Left lung (tissue), 10 donors: ENCODE data around the gene GPR152. TPM values are rescaled to one million over a fixed set of nuclear protein-coding genes. Genes with fewer than 3 reads are reported as not detected.

Experiments
- ATAC-seq: fragments of 200-7000 bp; cut with Tn5 transposase; one replicate; pipeline ENCODE4 v1.9.1; 2020; ENCODE audit warnings: moderate library complexity
- DNase-seq, 4 donors: peaks; one replicate each; pipeline ENCODE4 v3.0.0-alpha.2; 2013 to 2020
- H3K27ac ChIP-seq, 2 donors: fragments of 200-600 bp; sonication (generic) in 1 of 2; one replicate each; pipeline versions ENCODE4 v1.5.0 to v1.8.0; 2020 to 2021
- H3K27me3 ChIP-seq, 2 donors: fragments of 200-600 bp; sonication (generic) in 1 of 2; one replicate each; pipeline versions ENCODE4 v1.5.0 to v1.8.0; 2020 to 2021
- H3K36me3 ChIP-seq, 2 donors: fragments of 200-600 bp; sonication (generic) in 1 of 2; one replicate each; pipeline versions ENCODE4 v1.5.0 to v1.8.0; 2020 to 2021
- H3K4me1 ChIP-seq, 2 donors: fragments of 200-600 bp; one replicate each; pipeline ENCODE4 v1.8.0; 2021
- H3K4me3 ChIP-seq, 2 donors: fragments of 200-600 bp; sonication (generic) in 1 of 2; one replicate each; pipeline versions ENCODE4 v1.5.0 to v1.8.0; 2020 to 2021; ENCODE audit warnings: mild to moderate bottlenecking in 1 of 2
- H3K9me3 ChIP-seq, 2 donors: fragments of 200-600 bp; sonication (generic) in 1 of 2; one replicate each; pipeline versions ENCODE4 v1.5.0 to v1.8.0; 2020 to 2021
- CTCF ChIP-seq, 2 donors: fragments of 200-600 bp; sonication (generic) in 1 of 2; IDR thresholded peaks; one replicate each; pipeline versions ENCODE4 v1.5.0 to v1.8.0; 2021; ENCODE audit warnings: antibody characterized with exemption in 2 of 2
- intact Hi-C, 2 donors: fragments of 100-400 bp; cut with DNase I; formaldehyde crosslinking; loops; one replicate each; pipeline versions ENCODE4 v1.11.2 to v1.14.2; 2022
- polyA plus RNA-seq, 6 donors: library from polyadenylated mRNA; unstranded; fragments of 120-200 nt; gene quantifications; one replicate each; pipeline ENCODE4 v1.2.1, GENCODE V29; 2013; ENCODE audit not compliant: insufficient read length in 6 of 6
- total RNA-seq, 2 donors: library from RNA; stranded (reverse); fragmentation: NEBNext Ultra II Directional; extraction: Animal tissue kit (Norgen Biotek cat#: 25700); gene quantifications; one replicate each; pipeline ENCODE4 v1.2.1, GENCODE V29; 2021
- donor health status: DM: no; HTN: yes; CAD: no.
- donor health status: DM: no; HTN: no; CAD: no.

GPR152 gene
- total and polyA plus RNA-seq, 8 donors = not detected

DNA sequence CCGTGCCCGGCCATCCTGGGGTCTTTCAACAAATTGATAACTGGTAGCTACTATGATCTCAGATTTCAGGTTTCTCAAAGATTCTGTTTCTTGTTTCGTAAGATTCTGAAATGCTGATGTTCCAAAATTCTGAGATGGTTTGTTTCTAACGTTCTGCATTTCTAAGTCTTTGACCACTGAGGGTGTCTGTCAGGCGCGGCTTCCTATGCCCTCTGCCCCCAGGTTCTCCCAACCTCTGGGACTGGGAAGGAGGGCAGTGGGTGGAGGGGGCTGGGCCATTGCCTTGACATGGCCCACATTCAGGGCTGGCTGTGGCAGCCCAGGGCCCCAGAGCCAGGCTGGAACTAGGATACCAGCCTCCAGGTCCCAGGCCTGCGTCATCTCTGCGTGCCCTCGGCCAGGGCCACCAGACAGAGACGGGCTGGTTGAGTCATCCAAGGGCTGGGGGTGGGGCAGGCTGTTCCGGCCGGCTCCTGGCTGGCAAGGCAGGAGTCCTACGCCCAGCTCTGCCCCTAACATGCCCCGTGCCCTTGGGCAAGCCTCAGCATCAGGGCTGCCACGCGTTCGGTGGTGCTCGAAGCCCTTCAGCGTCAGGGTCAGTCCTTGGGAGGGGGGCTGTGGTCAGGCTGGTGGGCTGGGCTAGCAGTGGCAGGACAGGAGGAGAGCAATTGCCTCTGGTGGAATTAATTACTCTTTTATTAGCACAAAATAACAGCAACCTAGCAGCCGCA, 11.3 kb upstream of the GPR152 start:
- DNase-seq = peak in 2 of 4 donors; percentile 84 to 91
- no peaks in the 10 kb centered on the region for H3K27me3 ChIP-seq
- peak overlapping the region; percentile 84 to 87 for H3K27ac ChIP-seq
- peak; percentile 45 for ATAC-seq
- intact Hi-C loops = no loop called here
- H3K4me1 ChIP-seq = peaks cover 10 to 44% of the 10 kb centered on the region in 2 donors
- TF ChIP-seq CTCF (IDR thresholded peaks at IDR 0.05) = no peak
- peak overlapping the region; percentile 46 to 66 for H3K4me3 ChIP-seq
- no peaks in the 10 kb centered on the region for H3K9me3 ChIP-seq
- no peaks in the 10 kb centered on the region for H3K36me3 ChIP-seq

DNA sequence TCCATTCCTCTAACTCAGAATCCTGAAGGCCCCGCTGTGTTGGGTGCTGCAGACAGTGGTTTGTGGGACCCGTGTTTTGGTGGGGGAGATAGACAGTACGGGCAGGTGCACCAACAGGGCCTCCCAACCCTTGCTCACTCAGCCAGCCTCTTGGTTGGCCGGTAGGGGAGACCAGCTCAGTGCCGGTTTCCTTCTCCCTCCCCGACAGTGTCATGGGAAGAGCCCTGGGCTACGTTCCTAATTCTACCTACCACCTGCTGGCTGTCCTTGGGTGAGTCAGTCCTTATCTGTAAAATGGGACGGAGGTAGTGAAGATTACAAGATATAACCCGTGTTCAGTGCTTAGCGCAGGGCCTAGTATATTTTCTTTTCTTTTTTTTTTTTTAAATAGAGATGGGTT, 10.7 kb upstream of the GPR152 start:
- Histone ChIP-seq H3K4me3 (no peak overlapping the region), H3K27me3 (no peaks in the 10 kb centered on the region), H3K4me1 (peaks cover 8 to 39% of the 10 kb centered on the region in 2 donors), H3K9me3 (no peaks in the 10 kb centered on the region), H3K27ac (peak overlapping the region in 1 of 2 donors; percentile 87), H3K36me3 (no peaks in the 10 kb centered on the region)
- ATAC-seq = no peak
- intact Hi-C loops = no loop called here
- no peak for TF ChIP-seq CTCF (IDR thresholded peaks at IDR 0.05)
- no peak for DNase-seq

DNA sequence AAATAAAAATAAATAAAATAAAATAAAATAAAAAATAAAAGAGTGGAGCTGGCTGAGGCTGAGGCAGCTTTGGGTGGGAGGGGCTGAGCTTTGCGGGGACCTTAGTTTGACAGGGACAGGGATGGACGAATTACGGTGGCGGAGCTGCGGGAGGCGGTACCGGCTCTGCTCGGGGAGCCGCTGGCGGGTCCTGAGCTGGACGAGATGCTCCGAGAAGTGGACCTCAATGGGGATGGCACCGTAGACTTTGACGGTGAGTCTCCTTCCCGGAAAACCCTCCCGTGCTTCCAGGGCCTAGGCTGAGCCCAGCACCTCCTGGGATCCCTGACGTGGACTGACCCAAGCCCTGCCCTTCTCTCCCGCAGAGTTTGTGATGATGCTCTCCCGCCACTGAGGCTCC, 5.7 kb upstream of the GPR152 start:
- TF ChIP-seq CTCF (IDR thresholded peaks at IDR 0.05) = no peak
- no peak overlapping the region for H3K27ac ChIP-seq
- H3K27me3 ChIP-seq = no peaks in the 10 kb centered on the region
- no peaks in the 10 kb centered on the region for H3K9me3 ChIP-seq
- intact Hi-C loops = no loop called here
- no peaks in the 10 kb centered on the region for H3K4me1 ChIP-seq
- ATAC-seq (no peak), DNase-seq (no peak)
- no peaks in the 10 kb centered on the region for H3K36me3 ChIP-seq
- no peak overlapping the region for H3K4me3 ChIP-seq

DNA sequence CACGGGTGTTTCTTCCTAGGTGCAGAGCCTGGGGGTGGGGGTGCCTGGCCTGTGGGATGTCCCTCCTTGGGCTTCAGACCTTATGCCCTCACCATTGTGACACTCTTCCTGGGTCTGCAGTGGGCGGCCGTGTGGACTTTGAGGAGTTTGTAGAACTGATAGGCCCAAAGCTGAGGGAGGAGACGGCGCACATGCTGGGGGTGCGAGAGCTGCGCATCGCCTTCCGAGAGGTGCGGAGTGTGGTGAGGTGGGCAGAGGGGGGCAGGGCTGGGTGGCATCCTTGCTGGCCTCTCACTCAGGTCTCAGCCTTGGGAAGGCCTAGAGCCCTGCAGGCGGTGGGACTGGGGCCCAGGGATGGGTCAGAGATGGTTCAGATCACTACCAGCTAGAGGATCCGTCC, 4.9 kb upstream of the GPR152 start:
- Histone ChIP-seq H3K27me3 (no peaks in the 10 kb centered on the region), H3K27ac (no peak overlapping the region), H3K36me3 (no peaks in the 10 kb centered on the region), H3K4me3 (no peak overlapping the region), H3K4me1 (no peaks in the 10 kb centered on the region), H3K9me3 (no peaks in the 10 kb centered on the region)
- TF ChIP-seq CTCF (IDR thresholded peaks at IDR 0.05) = no peak
- intact Hi-C loops = no loop called here
- no peak for DNase-seq
- no peak for ATAC-seq

GRCh38 chr11:67456068-67456705, 3.7 kb upstream of the GPR152 start:
- intact Hi-C loops = no loop called here
- H3K27me3 ChIP-seq = no peaks in the 10 kb centered on the region
- DNase-seq = no peak

More at GRCh38 chr11:67456068-67456705, 3.7 kb upstream of the GPR152 start:
- H3K27ac ChIP-seq = no peak overlapping the region
- H3K4me3 ChIP-seq = no peak overlapping the region
- H3K36me3 ChIP-seq = no peaks in the 10 kb centered on the region
- H3K9me3 ChIP-seq = no peaks in the 10 kb centered on the region
- no peaks in the 10 kb centered on the region for H3K4me1 ChIP-seq
- no peak for ATAC-seq
- TF ChIP-seq CTCF (IDR thresholded peaks at IDR 0.05) = no peak
